Endothelial cell of umbilical vein (primary cell): Measurements from ENCODE around the gene ABCA2. TPM values are rescaled to one million over a fixed set of nuclear protein-coding genes. Genes with fewer than 3 reads are reported as not detected.

Experiments used
- BruUV-seq: library from RNA; stranded (reverse); fragments of 400-500 nt; replicated peaks from 2 replicates; lab custom pipeline; 2021; lab: Mats Ljungman, UMichigan
- CTCF ChIA-PET: fragments of 300-600, 350-600 bp; sonication (Branson Sonifier 250); formaldehyde crosslinking; loops from one replicate; lab custom pipeline; 2021; ENCODE audit warnings: antibody characterized with exemption, inconsistent platforms; lab: Charles Lee
- POLR2A ChIA-PET: fragments of 300-600, 350-600 bp; sonication (Branson Sonifier 250); formaldehyde crosslinking; loops from one replicate; lab custom pipeline; 2021; ENCODE audit warnings: antibody characterized with exemption, inconsistent platforms; lab: Charles Lee
- DNase-seq: peaks from one replicate; pipeline ENCODE4 v3.0.0-alpha.2; 2011; ENCODE audit warnings: low read depth, low spot score
- FAIRE-seq: peaks from 2 replicates; lab custom pipeline; 2011; peaks lifted over from hg19 to GRCh38; lab: Jason Lieb, UNC
- H2AFZ ChIP-seq: 2 replicates; pipeline ENCODE4 v1.6.0; 2012; ENCODE audit warnings: low read depth, low read length, control low read depth, inconsistent platforms
- H3K27ac ChIP-seq: 2 replicates; pipeline ENCODE4 v1.5.1; 2011; ENCODE audit warnings: low read depth, mild to moderate bottlenecking, control low read depth, low read length, moderate library complexity; ENCODE audit not compliant: insufficient read depth
- H3K27me3 ChIP-seq, 2 experiments: 2 replicates each; pipeline versions ENCODE4 v1.6.0 to v1.6.1; 2011; ENCODE audit warnings: low read length in 2 of 2, mixed read lengths in 1 of 2; ENCODE audit not compliant: control insufficient read depth in 2 of 2, insufficient read depth in 2 of 2
- H3K36me3 ChIP-seq, 2 experiments: 2 replicates in 1 of 2; 3 replicates in 1 of 2; pipeline ENCODE4 v1.5.1; 2011; ENCODE audit warnings: low read length in 2 of 2, mild to moderate bottlenecking in 1 of 2, moderate library complexity in 1 of 2; ENCODE audit not compliant: control insufficient read depth in 2 of 2, insufficient read depth in 2 of 2; ENCODE audit errors: extremely low read depth in 1 of 2
- H3K4me1 ChIP-seq: 3 replicates; pipeline ENCODE4 v1.5.1; 2011; ENCODE audit warnings: mild to moderate bottlenecking, low read length; ENCODE audit not compliant: control insufficient read depth, insufficient read depth; ENCODE audit errors: extremely low read depth
- H3K4me2 ChIP-seq: 2 replicates; pipeline ENCODE4 v1.6.1; 2011; ENCODE audit warnings: low read length, control low read depth, mixed read lengths; ENCODE audit not compliant: insufficient read depth
- H3K4me3 ChIP-seq, 3 experiments: fragments of 200-600 bp in 1 of 3; sonication (generic), shearing (Covaris generic) in 1 of 3; replicated peaks in 1 of 3; 2 replicates each; pipeline ENCODE4 v1.5.1; 2011 to 2016; ENCODE audit warnings: control low read depth in 3 of 3, low read length in 3 of 3, mild to moderate bottlenecking in 2 of 3, inconsistent platforms in 1 of 3, low read depth in 1 of 3, moderate library complexity in 1 of 3; ENCODE audit not compliant: insufficient read depth in 1 of 3
- H3K79me2 ChIP-seq: 2 replicates; pipeline ENCODE4 v1.6.0; 2012; ENCODE audit warnings: low read length, inconsistent platforms; ENCODE audit not compliant: control insufficient read depth, insufficient read depth
- H3K9ac ChIP-seq: replicated peaks from 2 replicates; pipeline ENCODE3; 2011; ENCODE audit warnings: low read length, control low read depth; ENCODE audit not compliant: insufficient read depth; ENCODE audit errors: extremely low read depth
- H3K9me1 ChIP-seq: replicated peaks from 3 replicates; pipeline ENCODE4 v1.6.0; 2011; ENCODE audit warnings: mild to moderate bottlenecking, low read length; ENCODE audit not compliant: control insufficient read depth, insufficient read depth; ENCODE audit errors: extremely low read depth
- H3K9me3 ChIP-seq: replicated peaks from 2 replicates; pipeline ENCODE4 v1.5.1; 2012; ENCODE audit warnings: low read length, inconsistent platforms; ENCODE audit not compliant: control insufficient read depth, insufficient read depth
- H4K20me1 ChIP-seq: replicated peaks from 2 replicates; pipeline ENCODE3; 2011; ENCODE audit warnings: mild to moderate bottlenecking, low read length; ENCODE audit not compliant: control insufficient read depth, insufficient read depth; ENCODE audit errors: extremely low read depth
- CTCF ChIP-seq, 2 donors: IDR thresholded peaks; 1 replicate in 1 of 2; 2 replicates in 1 of 2; pipeline ENCODE4 v1.5.1; 2011; ENCODE audit warnings: low read length in 2 of 2, mild to moderate bottlenecking in 2 of 2, moderate library complexity in 2 of 2, control low read depth in 1 of 2, inconsistent platforms in 1 of 2, low read depth in 1 of 2; ENCODE audit not compliant: insufficient read depth in 1 of 2; ENCODE audit errors: extremely low read depth in 1 of 2
- EZH2 ChIP-seq: IDR thresholded peaks from 2 replicates; pipeline ENCODE4 v1.6.1; 2012; ENCODE audit warnings: borderline replicate concordance, low read depth, mild to moderate bottlenecking, moderate library complexity, low read length, inconsistent platforms; ENCODE audit not compliant: severe bottlenecking
- FOS ChIP-seq: IDR thresholded peaks from 2 replicates; pipeline ENCODE4 v1.6.1; 2011; ENCODE audit warnings: mild to moderate bottlenecking, low read length, moderate library complexity, borderline replicate concordance; ENCODE audit not compliant: insufficient read depth
- GATA2 ChIP-seq: IDR thresholded peaks from 2 replicates; pipeline ENCODE4 v1.7.0; 2011; ENCODE audit warnings: low read depth, mild to moderate bottlenecking, moderate library complexity, mixed read lengths, low read length; ENCODE audit not compliant: insufficient read length, insufficient read depth
- JUN ChIP-seq: IDR thresholded peaks from 2 replicates; pipeline ENCODE4 v1.6.1; 2011; ENCODE audit warnings: borderline replicate concordance, low read depth; ENCODE audit not compliant: insufficient read length, insufficient read depth
- MAX ChIP-seq: IDR thresholded peaks from 2 replicates; pipeline ENCODE4 v1.6.1; 2011; ENCODE audit not compliant: insufficient read depth, insufficient read length
- MYC ChIP-seq: IDR thresholded peaks from one replicate; pipeline ENCODE4 v1.6.1; 2011; ENCODE audit warnings: mild to moderate bottlenecking, low read depth, low read length
- POLR2A ChIP-seq: IDR thresholded peaks from 2 replicates; pipeline ENCODE4 v1.6.1; 2012; ENCODE audit warnings: low read depth, mild to moderate bottlenecking, control low read depth, low read length
- POLR2AphosphoS5 ChIP-seq: IDR thresholded peaks from 2 replicates; pipeline ENCODE4 v1.6.1; 2012; ENCODE audit warnings: low read depth, mild to moderate bottlenecking, control low read depth, low read length, moderate library complexity; ENCODE audit not compliant: insufficient read depth
- dilution Hi-C: fragments of 300-500 bp; cut with MboI; formaldehyde crosslinking; loops from one replicate; pipeline ENCODE4 v1.15.0; 2019; ENCODE audit warnings: low sequenced_read_pairs; ENCODE audit not compliant: extremely low pct_ligation_motif_present
- intact Hi-C: fragments of 100-400 bp; cut with micrococcal nuclease; formaldehyde crosslinking; loops from one replicate; pipeline ENCODE4 v1.10.0; 2022
- polyA plus RNA-seq, 4 experiments: library from polyadenylated mRNA; depleted of rRNA in 3 of 4; stranded (reverse) in 3 of 4; unstranded in 1 of 4; fragments of >200 nt; gene quantifications; 2 replicates each; pipeline versions ENCODE4 v1.2.1 to v1.2.3, GENCODE V29; 2011 to 2012; ENCODE audit warnings: missing spikeins in 1 of 4
- total RNA-seq: library from RNA; stranded (reverse); gene quantifications from 2 replicates; pipeline ENCODE4 v1.2.3, GENCODE V29; 2021

The ABCA2 gene
- total and polyA plus RNA-seq, 2 donors (not counting 3 experiments of a cell fraction or from before 2014, with no cell fraction given) = 20.0 to 29.1 TPM

GRCh38 chr9:136981588-136982231 is 46.3 kb downstream of the ABCA2 start:
- CTCF ChIA-PET = interaction anchor here (0.6 to 1.4 kb wide), 2 partner anchors 11 to 14 kb away, joined by 3 read pairs; partner anchors contain the start of genes CLIC3 and PAXX
- FAIRE-seq = peak; percentile 69

GRCh38 chr9:136980669-136981478 is 47.2 kb downstream of the ABCA2 start:
- Histone ChIP-seq H3K27me3 (peaks cover 3 to 9% of the 10 kb centered on the region in 2 experiments), H3K9ac (no peak overlapping the region), H3K4me2 (no peak overlapping the region), H3K9me1 (no peaks in the 10 kb centered on the region), H3K4me1 (peaks cover 4% of the 10 kb centered on the region), H3K36me3 (no peaks in the 10 kb centered on the region), H3K4me3 (no peak overlapping the region), H4K20me1 (no peaks in the 10 kb centered on the region), H3K9me3 (no peaks in the 10 kb centered on the region), H3K27ac (peak overlapping the region; percentile 15), H3K79me2 (no peaks in the 10 kb centered on the region), H2AFZ (no peak overlapping the region)
- dilution Hi-C loops (no loop called here), intact Hi-C loops (no loop called here)
- no TSS peak for BruUV-seq
- DNase-seq (no peak), FAIRE-seq (no peak)
- POLR2A ChIA-PET = no interaction called here
- CTCF ChIA-PET = interaction anchor here (0.6 kb wide), 1 partner anchor 15 kb away, joined by 3 read pairs; the partner anchor contains the start of gene CLIC3
- TF ChIP-seq FOS (no peak), MAX (no peak), MYC (no peak), EZH2 (no peak), JUN (no peak), POLR2A (no peak), CTCF (IDR thresholded peaks at IDR 0.05; ENCODE audit: extremely low read depth in 1 of 2, insufficient read depth in 1 of 2, low read depth in 1 of 2, low read length in 2 of 2) (no peak), POLR2AphosphoS5 (no peak), GATA2 (no peak)

More at GRCh38 chr9:136981588-136982231, 46.3 kb downstream of the ABCA2 start:
- no peaks in the 10 kb centered on the region for H3K9me1 ChIP-seq
- peaks cover 3 to 10% of the 10 kb centered on the region in 2 experiments for H3K27me3 ChIP-seq
- intact Hi-C loops (no loop called here), dilution Hi-C loops (no loop called here)
- no peak overlapping the region for H3K4me2 ChIP-seq
- H3K4me1 ChIP-seq = peaks cover 4% of the 10 kb centered on the region
- H3K9me3 ChIP-seq = no peaks in the 10 kb centered on the region
- no peak for TF ChIP-seq JUN
- peak; percentile 66 for TF ChIP-seq GATA2
- no peak overlapping the region for H3K4me3 ChIP-seq
- H2AFZ ChIP-seq = no peak overlapping the region
- POLR2A ChIA-PET = no interaction called here
- H4K20me1 ChIP-seq = no peaks in the 10 kb centered on the region
- no peaks in the 10 kb centered on the region for H3K36me3 ChIP-seq
- no peak overlapping the region for H3K9ac ChIP-seq
- BruUV-seq = no TSS peak
- H3K79me2 ChIP-seq = no peaks in the 10 kb centered on the region
- H3K27ac ChIP-seq = peak overlapping the region; percentile 15
- no peak for DNase-seq
